GM18508 (cell line): Measurements from ENCODE around the gene SPEG.
"Not testable (repeated sequence)": the region's sequence is repeated elsewhere in the genome, so short reads cannot be mapped to it uniquely, and the experiment has no call there.

Source experiments
- ATAC-seq: cut with Tn5 transposase; IDR thresholded peaks from one replicate; pipeline ENCODE4 v1.9.1; 2021; ENCODE audit warnings: moderate number of reproducible peaks; ENCODE audit not compliant: insufficient read depth, unreplicated experiment

SPEG gene

DNA sequence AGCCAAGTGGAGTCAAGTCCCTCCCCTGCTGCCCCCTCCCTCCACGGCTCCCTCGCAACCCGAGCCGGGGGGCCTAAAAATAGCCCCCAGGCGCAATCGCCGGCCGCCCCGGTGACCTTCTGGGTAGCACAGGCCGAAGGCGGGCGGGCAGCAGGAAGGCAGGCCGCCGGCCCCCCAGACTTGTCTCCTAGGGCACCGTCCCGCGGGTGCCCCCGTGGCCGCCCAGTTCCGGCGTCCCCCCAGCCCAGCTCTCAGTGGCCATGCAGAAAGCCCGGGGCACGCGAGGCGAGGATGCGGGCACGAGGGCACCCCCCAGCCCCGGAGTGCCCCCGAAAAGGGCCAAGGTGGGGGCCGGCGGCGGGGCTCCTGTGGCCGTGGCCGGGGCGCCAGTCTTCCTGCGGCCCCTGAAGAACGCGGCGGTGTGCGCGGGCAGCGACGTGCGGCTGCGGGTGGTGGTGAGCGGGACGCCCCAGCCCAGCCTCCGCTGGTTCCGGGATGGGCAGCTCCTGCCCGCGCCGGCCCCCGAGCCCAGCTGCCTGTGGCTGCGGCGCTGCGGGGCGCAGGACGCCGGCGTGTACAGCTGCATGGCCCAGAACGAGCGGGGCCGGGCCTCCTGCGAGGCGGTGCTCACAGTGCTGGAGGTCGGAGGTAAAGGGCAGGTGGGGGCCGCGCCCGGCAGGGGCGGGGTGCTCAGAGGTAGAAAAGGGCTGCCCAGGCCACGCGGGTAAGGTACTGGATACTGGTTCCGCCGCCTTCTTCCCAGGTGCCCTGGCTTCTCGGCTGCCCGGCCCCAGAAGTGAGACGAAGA lies at the start of gene SPEG:
SPEG (plus strand) TSS at position 126 of the 808 bp plus-strand sequence; CDS start at position 261, 135 bp downstream.
- ATAC-seq = no peak

DNA sequence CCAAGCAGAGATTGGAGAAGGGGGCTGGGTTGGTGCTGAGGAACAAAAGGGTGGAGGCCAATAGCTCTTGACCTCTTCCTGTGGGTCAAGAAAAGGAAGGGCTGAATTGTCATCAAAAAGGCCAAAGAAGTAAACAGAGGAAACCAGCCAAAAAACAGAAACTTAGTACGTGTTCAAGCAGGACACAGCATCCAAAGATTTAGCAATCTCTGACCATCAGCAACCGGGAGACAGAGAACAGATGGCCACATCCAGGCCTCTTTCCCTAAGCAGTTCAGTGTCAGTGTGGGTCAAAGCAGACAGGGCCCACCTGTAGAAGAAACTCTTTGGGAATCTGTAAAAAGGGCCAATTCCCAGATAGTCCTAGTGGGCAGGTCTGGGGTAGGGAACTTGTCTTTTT lies 49.8 kb upstream of the SPEG start:
- ATAC-seq = no peak

DNA sequence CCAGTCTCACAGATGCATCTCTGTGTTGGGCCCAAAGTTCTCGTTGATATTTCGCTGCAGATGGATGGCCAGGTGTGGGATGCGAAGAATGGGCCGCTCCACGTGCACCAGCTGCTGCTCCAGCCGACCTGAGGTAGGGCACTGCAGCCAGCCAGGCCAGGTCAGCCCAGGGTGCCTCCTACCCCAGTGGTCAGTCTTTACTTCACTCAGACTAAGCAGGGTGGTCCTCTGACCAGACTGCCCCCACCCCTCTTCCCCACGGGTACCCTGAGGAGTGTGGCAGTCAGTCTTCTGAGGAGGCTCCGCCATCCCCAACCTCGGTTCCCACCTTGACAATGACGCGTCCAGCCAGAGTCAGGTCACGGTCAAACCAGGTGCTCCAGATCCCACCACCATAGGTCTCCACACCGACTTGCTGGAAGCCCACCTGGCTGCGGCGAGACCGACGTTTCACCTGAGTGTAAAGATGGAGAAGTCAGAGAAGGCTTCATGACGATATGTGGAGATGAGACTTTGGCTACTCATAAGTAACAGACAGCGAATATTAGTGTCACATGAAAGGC lies 48.6 kb upstream of the SPEG start:
- ATAC-seq = no peak

DNA sequence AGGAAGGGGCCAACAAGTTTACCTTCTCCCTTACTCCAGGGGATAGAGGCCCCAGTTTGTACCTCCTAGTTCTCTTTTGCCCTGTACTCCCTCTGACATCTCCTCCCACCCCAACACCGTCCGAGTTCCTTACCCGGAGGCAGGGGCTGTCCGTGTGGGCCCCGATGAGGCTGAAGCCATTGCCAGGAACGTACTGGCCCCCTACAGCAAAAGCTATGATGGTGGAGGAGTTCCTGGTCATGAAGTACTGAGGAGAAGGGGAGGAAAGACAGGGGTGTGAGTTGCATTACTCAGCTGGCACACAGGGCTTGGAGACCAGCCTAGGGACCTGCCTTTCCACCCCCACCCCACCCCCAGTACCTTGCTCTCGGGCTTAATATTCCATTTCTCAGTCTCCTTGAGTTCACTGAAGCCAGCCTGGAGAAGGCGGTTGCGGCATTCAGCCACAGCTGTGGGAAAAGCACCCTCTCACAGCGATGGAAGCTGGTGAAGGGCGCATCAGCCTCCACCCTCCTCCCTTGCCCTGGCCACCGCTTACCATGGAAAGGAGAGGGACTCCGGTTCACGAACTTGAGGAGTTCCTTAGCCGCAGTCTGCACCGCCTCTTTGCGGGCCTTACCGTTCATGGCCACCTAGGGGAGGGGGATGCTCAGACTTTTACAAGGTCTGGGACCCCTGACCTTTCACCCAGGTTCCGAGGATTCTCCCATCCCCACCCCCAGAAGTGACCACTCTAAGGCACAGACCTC lies 47.9 kb upstream of the SPEG start:
- ATAC-seq = no peak

GRCh38 chr2:219387306-219388120 lies 47.1 kb upstream of the SPEG start, which contains the start of gene DNPEP:
Gene DNPEP (minus strand): TSS chr2:219387912. CDS start chr2:219387794, 118 bp downstream.
- ATAC-seq = peak; percentile 29

DNA sequence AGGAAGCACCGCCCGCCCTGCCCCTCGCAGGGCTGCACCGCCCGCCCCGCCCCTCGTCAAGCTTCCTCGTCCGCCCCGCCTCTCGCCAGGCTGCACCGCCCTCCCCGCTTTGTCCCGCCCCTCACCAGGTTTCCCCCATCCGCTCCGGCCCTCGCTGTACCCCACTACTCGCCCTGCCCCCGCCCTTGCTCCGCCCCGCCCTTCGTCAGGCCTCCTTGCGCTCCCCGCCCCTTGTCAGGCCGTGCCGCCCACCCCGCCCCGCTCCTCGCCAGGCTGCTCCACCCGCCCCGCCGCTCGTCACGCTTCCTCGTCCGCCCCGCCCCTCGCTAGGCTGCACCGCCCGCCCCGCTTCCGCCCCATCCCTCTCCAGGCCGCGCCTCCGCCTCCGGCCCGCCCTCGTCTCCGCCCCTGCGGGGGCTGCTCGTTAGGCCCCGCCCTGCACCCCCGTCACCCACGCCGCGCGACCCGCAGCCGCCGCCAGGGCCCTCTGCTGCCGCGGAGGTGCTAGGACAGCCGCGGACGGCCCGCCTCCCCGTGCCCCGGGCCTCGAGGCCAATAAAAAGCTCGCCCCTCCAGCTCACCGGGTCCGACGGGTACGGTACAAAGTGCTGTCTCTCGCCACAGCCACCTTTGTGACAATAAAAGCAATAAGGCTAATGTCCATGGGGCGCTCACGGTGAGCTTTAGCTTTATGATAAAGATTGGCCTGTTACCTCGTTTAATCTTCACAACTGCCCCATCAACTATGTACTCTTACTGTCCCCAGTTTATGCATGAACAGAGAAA lies 46.3 kb upstream of the SPEG start:
- ATAC-seq = peak; percentile 55

- ATAC-seq = no peak
Observed at GRCh38 chr2:219388907-219389156, 45.8 kb upstream of the SPEG start.

- no peak for ATAC-seq
Observed at GRCh38 chr2:219392754-219393153, 41.9 kb upstream of the SPEG start.

DNA sequence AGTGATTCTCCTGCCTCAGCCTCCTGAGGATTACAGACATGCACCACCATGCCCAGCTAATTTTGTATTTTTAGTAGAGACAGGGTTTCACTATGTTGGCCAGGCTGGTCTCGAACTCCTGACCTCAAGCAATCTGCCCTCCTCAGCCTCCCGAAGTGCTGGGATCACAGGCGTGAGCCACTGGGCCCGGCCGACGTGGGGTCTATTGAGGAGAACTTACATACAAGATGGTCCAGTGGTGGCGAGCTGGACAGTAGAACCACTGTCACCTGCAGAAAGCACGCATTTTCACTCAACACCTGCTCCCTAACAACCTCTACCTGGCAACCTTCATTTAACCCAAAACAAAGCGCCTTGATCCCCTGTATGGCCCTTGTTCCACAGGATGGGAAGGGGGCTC lies 39.6 kb upstream of the SPEG start:
- ATAC-seq = not testable (repeated sequence)

GRCh38 chr2:219395609-219396008 lies 39.0 kb upstream of the SPEG start:
- no peak for ATAC-seq

GRCh38 chr2:219396863-219397457 lies 37.7 kb upstream of the SPEG start:
- ATAC-seq = no peak

- no peak for ATAC-seq
Observed at GRCh38 chr2:219398721-219399363, 35.8 kb upstream of the SPEG start.

GRCh38 chr2:219399716-219400478 lies 34.7 kb upstream of the SPEG start:
- ATAC-seq = no peak

DNA sequence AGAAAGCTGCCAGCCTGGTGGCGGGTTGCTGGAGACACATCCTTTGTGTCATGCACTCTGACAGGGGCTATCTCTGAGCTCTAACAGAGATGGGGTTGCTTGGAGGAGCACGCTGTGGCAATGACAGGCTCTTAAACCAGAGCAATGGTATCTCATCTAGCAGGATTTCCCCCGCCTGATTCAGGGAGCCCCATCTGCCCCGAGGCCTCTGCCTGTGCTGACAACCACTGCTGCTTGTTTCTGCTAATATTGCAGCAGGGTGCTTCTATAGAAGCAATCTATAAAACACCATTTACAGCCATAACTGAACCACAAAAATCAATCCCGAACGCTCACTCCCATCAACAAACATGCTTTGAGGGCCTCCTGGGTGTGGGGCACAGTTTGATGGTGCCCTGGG lies 34.1 kb upstream of the SPEG start:
- no peak for ATAC-seq

DNA sequence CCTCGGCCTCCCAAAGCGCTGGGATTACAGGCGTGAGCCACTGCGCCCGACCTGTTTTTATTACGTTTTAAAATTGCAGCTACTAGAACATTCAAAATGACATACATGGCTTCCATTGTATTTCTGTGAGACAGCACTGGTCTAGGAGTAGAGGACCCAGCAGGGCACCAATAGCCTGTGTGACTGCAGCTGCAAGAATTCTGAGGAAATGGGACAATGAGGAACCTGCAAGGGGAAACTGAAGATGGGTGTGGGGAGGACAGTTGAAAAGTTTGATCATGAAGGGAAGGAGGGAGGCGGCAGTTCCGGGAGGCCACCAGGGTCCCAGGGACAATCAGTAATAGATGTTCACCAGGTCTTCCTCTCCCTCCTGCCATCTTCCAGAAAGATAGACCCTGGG lies 33.0 kb upstream of the SPEG start:
- no peak for ATAC-seq

DNA sequence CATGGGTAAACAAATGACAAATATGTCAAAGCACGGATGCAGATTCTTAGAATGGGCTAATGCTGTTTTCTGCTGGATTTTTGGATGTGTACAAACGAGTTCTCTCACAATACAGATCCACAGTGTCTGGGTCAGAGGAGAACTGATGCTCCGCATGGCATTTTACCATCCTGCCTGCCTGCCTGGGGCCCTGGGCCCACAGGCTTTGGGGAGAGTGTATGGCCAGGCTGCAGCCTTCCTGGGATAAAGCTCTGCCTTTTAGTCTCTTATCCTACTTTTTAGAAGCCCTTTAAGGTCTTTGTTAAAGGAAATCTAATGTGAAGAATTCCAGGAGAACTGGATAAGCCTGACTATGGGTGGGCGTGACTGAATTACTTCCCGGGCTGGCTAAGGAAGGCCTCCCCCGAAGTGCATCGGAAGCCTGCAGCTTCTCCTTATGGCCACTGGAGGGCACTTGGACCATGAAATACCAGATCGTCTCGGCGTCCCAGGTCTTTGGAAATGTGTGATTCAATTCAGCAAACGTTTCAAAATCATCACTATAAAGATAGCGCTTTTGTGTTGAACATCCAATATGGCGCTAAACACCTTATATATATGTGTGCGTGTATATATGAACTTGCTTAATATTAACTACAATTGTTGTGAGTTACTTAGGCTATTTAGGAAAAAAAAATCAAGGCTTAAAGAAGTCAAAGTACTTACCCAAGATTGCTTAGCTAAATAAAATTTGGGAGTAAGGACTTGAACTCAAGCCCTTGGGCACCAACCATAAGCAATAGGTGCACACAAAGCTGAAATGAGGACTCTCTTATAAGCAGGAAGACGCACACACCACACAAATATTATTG lies 31.8 kb upstream of the SPEG start:
- ATAC-seq = peak; percentile 72

GRCh38 chr2:219403861-219404260 lies 30.8 kb upstream of the SPEG start:
- no peak for ATAC-seq
